ENCODE results near the gene HAUS2. TPM values are rescaled to one million over a fixed set of nuclear protein-coding genes. Genes with fewer than 3 reads are reported as not detected.
A peak's percentile ranks its signal among the peaks of the same experiment; 100 is the strongest.
"Not testable (repeated sequence)": the region's sequence is repeated elsewhere in the genome, so short reads cannot be mapped to it uniquely, and the experiment has no call there.

Gene HAUS2
- total and polyA plus RNA-seq, 7 experiments from 2014 or later, result 12.0 to 35.4 (median 19.1) TPM

GRCh38 chr15:42553554-42553953, 4.9 kb downstream of the HAUS2 start:
- H3K9me3 ChIP-seq (ENCODE audit: control insufficient read depth in 2 of 3, low read length in 3 of 3), result no peaks in the 10 kb centered on the region
- H3K4me1 ChIP-seq (ENCODE audit: control insufficient read depth in 2 of 2, insufficient read depth in 2 of 2, low read length in 2 of 2), result peaks cover 3 to 9% of the 10 kb centered on the region in 2 donors
- no peaks in the 10 kb centered on the region for H3K27me3 ChIP-seq (ENCODE audit: control insufficient read depth in 2 of 2, insufficient read depth in 2 of 2, low read length in 2 of 2)
- H3K27ac ChIP-seq (ENCODE audit: low read depth, low read length), result no peak overlapping the region
- no peak for DNase-seq
- no peak for ATAC-seq
- Mint-ChIP-seq H3K4me1 (peaks cover 17 to 49% (median 38%) of the 10 kb centered on the region in 7 donors), H3K27me3 (no peaks in the 10 kb centered on the region), H3K9me3 (peaks cover 0 to 4% (median 0%) of the 10 kb centered on the region in 11 donors), H3K27ac (peak overlapping the region in 2 of 9 donors; percentile 6), H3K4me3 (no peak overlapping the region), H3K36me3 (peaks cover 4 to 11% (median 5%) of the 10 kb centered on the region in 5 donors)
- ChIA-PET POLR2A (interaction anchor here (0.7 kb wide), 1 partner anchor 278 kb away, joined by 3 read pairs; no protein-coding TSS in a partner anchor), CTCF (interaction anchor here (0.6 kb wide), 1 partner anchor 77 kb away, joined by 3 read pairs; no protein-coding TSS in a partner anchor)
- H3K36me3 ChIP-seq (ENCODE audit: control insufficient read depth in 2 of 3, insufficient read depth in 3 of 3, low read length in 3 of 3), result peaks cover 0 to 5% (median 0%) of the 10 kb centered on the region in 3 experiments
- intact Hi-C loops (cut with micrococcal nuclease), result no loop called here
- H3K4me3 ChIP-seq (ENCODE audit: low read length), result no peak overlapping the region

DNA sequence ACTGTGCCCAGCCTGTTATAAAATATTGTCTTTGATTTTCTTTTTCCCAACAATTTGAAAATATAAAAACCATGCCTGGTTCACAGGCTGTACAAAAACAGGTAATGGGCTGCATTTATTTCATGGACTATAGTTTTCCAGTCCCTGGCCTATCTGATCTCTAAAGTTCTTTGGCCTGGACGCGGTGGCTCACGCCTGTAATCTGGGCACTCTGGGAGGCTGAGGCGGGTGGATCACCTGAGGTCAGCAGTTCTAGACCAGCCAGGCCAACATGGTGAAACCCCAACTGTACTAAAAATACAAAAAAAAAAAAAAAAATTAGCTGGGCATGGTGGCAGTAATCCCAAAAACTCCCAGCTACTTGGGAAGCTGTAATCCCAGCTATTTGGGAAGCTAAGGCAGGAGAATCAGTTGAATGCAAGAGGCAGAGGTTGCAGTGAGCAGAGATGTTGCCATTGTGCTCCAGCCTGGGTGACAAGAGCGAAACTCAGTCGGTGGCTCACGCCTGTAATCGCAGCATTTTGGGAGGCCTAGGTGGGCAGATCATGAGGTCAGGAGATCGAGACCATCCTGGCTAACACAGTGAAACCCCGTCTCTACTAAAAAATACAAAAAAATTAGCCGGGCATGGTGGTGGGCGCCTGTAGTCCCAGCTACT, 8.0 kb downstream of the HAUS2 start:
- H3K9me3 Mint-ChIP-seq; ATAC-seq; H3K27me3 Mint-ChIP-seq; H3K27ac Mint-ChIP-seq; H3K4me3 Mint-ChIP-seq; H3K4me3 ChIP-seq (ENCODE audit: low read length); intact Hi-C loops (cut with micrococcal nuclease); H3K4me1 ChIP-seq (ENCODE audit: control insufficient read depth in 2 of 2, insufficient read depth in 2 of 2, low read length in 2 of 2); H3K27ac ChIP-seq (ENCODE audit: low read depth, low read length); DNase-seq; H3K27me3 ChIP-seq (ENCODE audit: control insufficient read depth in 2 of 2, insufficient read depth in 2 of 2, low read length in 2 of 2); H3K9me3 ChIP-seq (ENCODE audit: control insufficient read depth in 2 of 3, low read length in 3 of 3): not testable (repeated sequence)
- Mint-ChIP-seq H3K36me3 (peaks cover 0 to 23% (median 12%) of the 10 kb centered on the region in 5 donors), H3K4me1 (peaks cover 7 to 26% (median 22%) of the 10 kb centered on the region in 7 donors)
- peaks cover 7 to 28% (median 16%) of the 10 kb centered on the region in 3 experiments for H3K36me3 ChIP-seq (ENCODE audit: control insufficient read depth in 2 of 3, insufficient read depth in 3 of 3, low read length in 3 of 3)
- POLR2A ChIA-PET, result interaction anchor here (0.7 kb wide), 1 partner anchor 77 kb away, joined by 3 read pairs; no protein-coding TSS in a partner anchor
- CTCF ChIA-PET, result interaction anchor here (0.7 kb wide), 2 partner anchors 22 to 52 kb away, joined by 3 to 4 read pairs; no protein-coding TSS in a partner anchor

DNA sequence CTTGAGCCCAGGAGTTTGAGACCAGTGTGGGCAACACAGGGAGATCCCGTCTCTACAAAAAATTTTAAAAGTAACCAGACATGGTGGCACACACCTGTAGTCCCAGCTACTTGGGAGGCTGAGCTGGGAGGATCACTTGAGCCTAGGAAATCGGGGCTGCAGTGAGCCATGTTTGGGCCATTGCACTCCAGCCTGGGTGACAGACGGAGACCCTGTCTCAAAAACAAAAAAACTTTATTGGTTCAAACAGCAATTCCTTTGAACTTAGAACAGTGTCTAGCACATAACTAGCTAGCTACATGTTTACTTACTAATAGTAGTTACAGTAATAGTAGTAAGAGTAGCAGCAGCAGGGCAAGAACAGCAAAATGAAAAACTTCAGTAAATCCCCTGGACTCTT, 10.1 kb downstream of the HAUS2 start:
- H3K36me3 Mint-ChIP-seq, result peaks cover 0 to 20% (median 10%) of the 10 kb centered on the region in 5 donors

DNA sequence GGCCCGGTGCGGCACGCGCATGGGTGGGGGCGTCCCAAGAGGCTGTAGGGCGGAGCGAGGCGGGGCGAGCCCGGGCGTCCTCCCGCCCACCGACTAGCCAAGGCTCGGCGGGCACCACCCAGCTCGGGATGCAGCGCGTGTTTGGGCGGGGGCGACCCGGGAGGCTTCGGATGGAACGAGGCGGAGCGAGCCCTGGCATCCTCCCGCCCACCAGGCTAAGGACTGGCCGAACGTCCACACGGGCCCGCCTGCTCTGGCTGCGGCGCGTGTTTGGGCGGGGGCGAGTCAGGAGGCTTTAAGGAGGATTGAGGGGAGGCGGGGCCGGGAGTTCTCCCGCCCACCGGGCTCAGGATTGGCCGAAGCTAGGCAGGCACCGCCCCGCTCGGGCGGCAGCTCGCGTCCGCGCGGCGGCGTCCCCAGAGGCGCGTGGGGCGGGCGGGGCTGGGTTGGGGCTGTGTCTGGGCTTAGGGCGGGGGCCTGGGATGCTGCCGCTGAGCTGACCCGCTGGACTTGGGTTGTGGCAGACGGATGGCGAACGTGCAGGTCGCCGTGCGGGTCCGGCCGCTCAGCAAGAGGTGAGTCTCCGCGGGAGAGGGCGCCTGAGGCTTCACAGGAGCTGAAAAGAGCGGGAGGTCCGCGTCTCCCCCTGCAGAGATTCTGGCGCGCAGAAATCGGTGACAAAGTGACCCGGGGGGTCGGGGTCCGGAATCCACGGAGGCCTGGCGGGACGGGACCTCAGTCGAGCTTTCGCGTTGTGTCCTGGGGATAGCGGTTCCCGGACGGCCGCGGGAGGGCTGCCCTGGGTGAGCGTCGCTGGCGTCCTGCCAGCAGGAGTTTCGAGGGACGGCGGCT, 26.8 kb downstream of the HAUS2 start, which contains the start of gene STARD9:
Gene STARD9, plus strand, starts transcription at position 419 of the 852 bp plus-strand sequence. Its CDS starts 110 bp downstream, at position 529.
- Histone ChIP-seq H3K9me3 (ENCODE audit: control insufficient read depth in 2 of 3, low read length in 3 of 3) (no peaks in the 10 kb centered on the region), H3K36me3 (ENCODE audit: control insufficient read depth in 2 of 3, insufficient read depth in 3 of 3, low read length in 3 of 3) (no peaks in the 10 kb centered on the region), H3K27ac (ENCODE audit: low read depth, low read length) (peak within 1 kb of the TSS; percentile 58), H3K4me3 (ENCODE audit: low read length) (peak within 1 kb of the TSS; percentile 81), H3K4me1 (ENCODE audit: control insufficient read depth in 2 of 2, insufficient read depth in 2 of 2, low read length in 2 of 2) (peaks cover 7 to 12% of the 10 kb centered on the region in 2 donors), H3K27me3 (ENCODE audit: control insufficient read depth in 2 of 2, insufficient read depth in 2 of 2, low read length in 2 of 2) (no peaks in the 10 kb centered on the region)
- intact Hi-C loops (cut with micrococcal nuclease), result loop anchor here (1.0 to 5.0 kb wide), 12 partner anchors 9 to 1172 kb away; partner anchors contain the start of genes GANC (in 2 of the 2), HAUS2 (in 2 of the 2), LRRC57 (in 2 of the 2) and TMEM87A (in 2 of the 2)
- ChIA-PET POLR2A (interaction anchor here (1.0 to 2.2 kb wide), 12 partner anchors 8 to 302 kb away, joined by 3 to 12 read pairs (median 4); partner anchors contain the start of genes GANC, HAUS2, LRRC57 and SNAP23), CTCF (interaction anchor here (0.6 to 0.9 kb wide), 3 partner anchors 10 to 774 kb away, joined by 3 to 4 read pairs (median 3); no protein-coding TSS in a partner anchor)
- Mint-ChIP-seq H3K4me1 (peaks cover 14 to 36% (median 19%) of the 10 kb centered on the region in 7 donors), H3K27me3 (peaks cover 6 to 35% (median 13%) of the 10 kb centered on the region in 5 donors), H3K4me3 (peak within 1 kb of the TSS; percentile 74 to 95 (median 92)), H3K36me3 (peaks cover 0 to 6% (median 0%) of the 10 kb centered on the region in 5 donors), H3K9me3 (no peaks in the 10 kb centered on the region), H3K27ac (peak within 1 kb of the TSS; percentile 10 to 84 (median 76))
- DNase-seq (peak; percentile 84 to 96 (median 93)), ATAC-seq (peak; percentile 96)

More for the DNA sequence above, 10.1 kb downstream of the HAUS2 start:
- Histone ChIP-seq H3K4me3 (ENCODE audit: low read length) (no peak overlapping the region), H3K9me3 (ENCODE audit: control insufficient read depth in 2 of 3, low read length in 3 of 3) (no peaks in the 10 kb centered on the region), H3K36me3 (ENCODE audit: control insufficient read depth in 2 of 3, insufficient read depth in 3 of 3, low read length in 3 of 3) (peaks cover 11 to 46% (median 16%) of the 10 kb centered on the region in 3 experiments), H3K4me1 (ENCODE audit: control insufficient read depth in 2 of 2, insufficient read depth in 2 of 2, low read length in 2 of 2) (no peaks in the 10 kb centered on the region), H3K27me3 (ENCODE audit: control insufficient read depth in 2 of 2, insufficient read depth in 2 of 2, low read length in 2 of 2) (no peaks in the 10 kb centered on the region), H3K27ac (ENCODE audit: low read depth, low read length) (no peak overlapping the region)
- POLR2A ChIA-PET, result interaction anchor here (0.6 kb wide), 1 partner anchor 107 kb away, joined by 3 read pairs; no protein-coding TSS in a partner anchor
- Mint-ChIP-seq H3K27ac (no peak overlapping the region), H3K27me3 (no peaks in the 10 kb centered on the region), H3K4me1 (peaks cover 7 to 14% (median 10%) of the 10 kb centered on the region in 7 donors), H3K4me3 (no peak overlapping the region), H3K9me3 (no peaks in the 10 kb centered on the region)
- intact Hi-C loops (cut with micrococcal nuclease), result no loop called here
- DNase-seq (no peak), ATAC-seq (no peak)
- CTCF ChIA-PET, result interaction anchor here (0.6 kb wide), 1 partner anchor 18 kb away, joined by 4 read pairs; no protein-coding TSS in a partner anchor

GRCh38 chr15:42576040-42576594, 27.5 kb downstream of the HAUS2 start:
- H3K27ac ChIP-seq (ENCODE audit: low read depth, low read length), result peak overlapping the region; percentile 53
- Mint-ChIP-seq H3K36me3 (peaks cover 0 to 9% (median 0%) of the 10 kb centered on the region in 5 donors), H3K27me3 (peaks cover 6 to 35% (median 13%) of the 10 kb centered on the region in 5 donors), H3K4me3 (peak overlapping the region; percentile 74 to 95 (median 92)), H3K4me1 (peaks cover 19 to 42% (median 25%) of the 10 kb centered on the region in 7 donors), H3K27ac (peak overlapping the region in 8 of 9 donors; percentile 10 to 83 (median 62)), H3K9me3 (no peaks in the 10 kb centered on the region)
- CTCF ChIA-PET, result interaction anchor here (0.6 to 0.9 kb wide), 2 partner anchors 10 to 774 kb away, joined by 3 to 4 read pairs; no protein-coding TSS in a partner anchor
- H3K27me3 ChIP-seq (ENCODE audit: control insufficient read depth in 2 of 2, insufficient read depth in 2 of 2, low read length in 2 of 2), result no peaks in the 10 kb centered on the region
- no peaks in the 10 kb centered on the region for H3K9me3 ChIP-seq (ENCODE audit: control insufficient read depth in 2 of 3, low read length in 3 of 3)
- POLR2A ChIA-PET, result interaction anchor here (0.6 to 2.2 kb wide), 11 partner anchors 7 to 303 kb away, joined by 3 to 12 read pairs (median 5); partner anchors contain the start of genes GANC, HAUS2, LRRC57 and SNAP23
- no peaks in the 10 kb centered on the region for H3K36me3 ChIP-seq (ENCODE audit: control insufficient read depth in 2 of 3, insufficient read depth in 3 of 3, low read length in 3 of 3)
- peak overlapping the region; percentile 81 for H3K4me3 ChIP-seq (ENCODE audit: low read length)
- DNase-seq (no peak), ATAC-seq (no peak)
- H3K4me1 ChIP-seq (ENCODE audit: control insufficient read depth in 2 of 2, insufficient read depth in 2 of 2, low read length in 2 of 2), result peaks cover 7 to 12% of the 10 kb centered on the region in 2 donors
- intact Hi-C loops (cut with micrococcal nuclease), result loop anchor here (5.0 kb wide), 2 partner anchors 611 to 1171 kb away; partner anchors contain the start of genes CCNDBP1 (in 1 of the 2) and PDIA3 (in 1 of the 2)
